Occipital lobe (tissue), 2 donors: ENCODE results near the gene RAP2A. TPM values are rescaled to one million over a fixed set of nuclear protein-coding genes. Genes with fewer than 3 reads are reported as not detected.

Source experiments
- DNase-seq: peaks from one replicate; lab custom pipeline; 2025; lab: John Stamatoyannopoulos, UW
- total RNA-seq: library from RNA; depleted of rRNA; stranded (reverse); fragments of >200 nt; gene quantifications from one replicate; pipeline ENCODE4 v1.2.3, GENCODE V29; 2014

RAP2A gene
- total RNA-seq, 1 donor from 2014 or later = 397 TPM

DNA sequence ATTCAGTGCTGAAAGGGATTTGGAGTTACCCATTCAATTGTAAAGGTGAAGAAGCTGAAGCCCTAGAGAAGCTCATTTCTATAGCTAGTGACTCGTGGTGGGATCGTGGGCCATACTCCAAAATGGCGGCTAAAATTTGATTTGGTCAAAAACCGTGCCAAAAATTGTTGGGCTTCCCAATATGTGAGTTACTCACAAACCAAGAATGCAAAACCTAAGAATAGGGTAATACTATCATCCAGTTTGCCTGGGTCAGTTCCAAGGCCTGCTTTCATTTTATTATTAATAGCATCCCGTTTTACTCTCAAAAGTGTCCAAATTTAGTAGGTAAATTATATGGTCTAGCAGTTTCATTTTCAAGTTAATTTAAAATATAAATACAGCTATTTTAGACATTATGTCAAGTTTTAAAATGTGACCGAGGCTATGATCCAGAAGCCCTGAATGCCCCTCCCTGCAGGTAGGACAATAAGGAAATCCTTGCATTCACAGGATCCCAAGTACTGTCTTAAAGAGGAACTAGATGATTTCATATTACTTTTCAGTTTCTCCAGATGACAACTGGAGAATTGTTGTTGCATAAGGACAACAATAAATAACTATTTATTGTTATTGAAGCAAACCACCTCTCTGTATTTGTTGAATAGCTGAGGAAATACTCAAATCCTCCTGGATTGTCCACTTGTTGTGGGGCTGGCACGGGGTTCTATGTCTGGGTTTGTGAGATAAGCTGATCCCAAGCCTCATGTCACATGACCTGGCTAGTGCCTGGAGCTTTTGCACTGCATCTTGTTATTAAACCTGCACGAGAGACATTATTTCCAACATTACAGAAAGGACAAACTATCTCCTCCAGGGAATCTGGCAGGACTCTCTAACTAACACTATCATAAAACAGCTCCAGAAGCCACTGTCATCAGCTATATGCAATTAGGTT lies 11.6 kb upstream of the RAP2A start:
- no peak for DNase-seq

DNA sequence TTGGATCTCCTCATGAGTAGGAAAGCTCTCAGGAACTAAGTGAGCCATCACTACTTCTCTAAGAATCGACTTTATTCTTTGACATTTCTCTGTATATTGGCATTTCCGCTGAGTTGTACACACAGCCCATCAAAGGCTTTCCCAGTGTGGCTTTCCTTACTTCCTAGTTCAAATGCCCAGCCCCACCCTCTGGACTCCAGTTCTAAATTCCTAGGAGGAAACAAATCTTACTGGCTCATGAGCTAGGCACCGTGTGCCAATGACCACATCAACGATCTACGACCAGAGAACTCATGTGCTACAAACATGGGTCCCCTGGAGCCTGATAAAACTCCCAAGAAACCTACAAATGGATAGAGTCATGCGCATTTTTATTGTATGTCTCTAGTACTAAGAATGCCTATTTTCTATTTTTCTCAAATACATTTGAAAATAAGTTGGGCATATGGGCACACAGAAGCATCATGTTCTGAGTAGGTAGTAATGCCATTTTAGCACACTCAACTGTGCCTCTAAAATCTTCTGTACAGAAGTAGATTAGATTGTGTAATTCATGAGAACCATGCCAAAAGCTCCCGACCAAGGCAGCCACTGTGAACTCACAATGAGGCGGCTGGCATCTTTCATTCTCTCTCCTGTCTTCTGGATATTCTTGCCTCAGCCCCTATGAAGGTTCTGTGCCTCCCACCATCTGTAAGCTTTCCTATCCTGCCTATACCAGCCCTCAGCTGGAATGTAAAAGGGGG lies 10.5 kb upstream of the RAP2A start:
- DNase-seq = peak; percentile 15

DNA sequence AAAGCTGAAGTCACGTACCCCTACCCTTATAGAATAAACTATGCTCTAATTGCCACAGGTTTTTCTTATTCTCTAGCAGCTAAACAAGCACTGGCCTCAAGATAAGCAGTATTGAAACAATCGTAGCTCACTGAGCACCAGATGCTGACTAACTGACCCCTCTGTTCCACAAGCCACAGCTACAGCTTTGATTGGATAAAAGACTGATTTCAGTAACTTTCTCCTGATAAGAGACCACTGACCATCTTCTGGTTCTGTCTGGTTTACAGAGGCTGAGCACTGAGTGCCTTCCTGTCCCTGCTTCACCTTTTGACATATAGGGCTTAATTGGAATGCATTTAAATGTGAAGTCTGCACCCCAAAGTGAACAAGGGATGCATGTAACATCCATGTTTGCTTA lies 8.4 kb upstream of the RAP2A start:
- no peak for DNase-seq

DNA sequence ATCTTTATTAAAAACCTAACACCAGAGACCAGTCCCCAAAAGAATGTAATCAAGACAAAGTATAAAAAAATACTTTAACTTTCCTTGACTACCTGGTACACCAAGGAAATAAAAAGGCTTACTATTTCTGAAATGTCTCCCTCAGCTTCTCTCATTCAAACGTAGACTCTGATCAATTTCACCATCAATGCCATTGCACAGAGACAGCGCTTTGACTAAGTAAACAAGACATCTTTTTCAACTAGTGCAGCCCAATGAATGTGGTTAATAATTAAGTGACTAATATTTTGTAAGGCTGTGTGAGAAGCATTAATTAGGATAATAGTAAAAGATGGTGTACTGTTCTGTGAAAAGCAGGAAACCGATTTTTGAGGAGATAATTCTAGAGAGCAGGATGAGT lies 7.3 kb upstream of the RAP2A start:
- DNase-seq = no peak

DNA sequence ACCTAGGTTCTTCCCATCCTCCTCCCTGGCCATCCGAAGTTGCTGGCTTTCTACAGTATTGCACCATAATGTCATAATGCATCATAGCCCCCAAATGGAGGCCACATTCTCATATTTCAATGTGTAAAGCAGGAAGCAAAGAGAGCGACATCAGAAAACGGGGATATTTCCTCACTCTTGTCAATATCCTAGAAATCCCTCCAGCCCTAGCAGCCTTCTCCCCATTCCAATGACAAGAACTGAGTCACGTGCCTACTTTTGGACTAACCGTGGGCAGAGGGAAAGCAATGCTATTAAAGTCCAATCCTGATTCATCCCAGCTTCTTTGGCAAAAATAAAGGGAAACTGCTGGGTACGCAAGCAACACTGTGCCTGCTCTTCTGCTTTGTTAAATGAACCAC lies 4.3 kb upstream of the RAP2A start:
- peak; percentile 54 for DNase-seq

DNA sequence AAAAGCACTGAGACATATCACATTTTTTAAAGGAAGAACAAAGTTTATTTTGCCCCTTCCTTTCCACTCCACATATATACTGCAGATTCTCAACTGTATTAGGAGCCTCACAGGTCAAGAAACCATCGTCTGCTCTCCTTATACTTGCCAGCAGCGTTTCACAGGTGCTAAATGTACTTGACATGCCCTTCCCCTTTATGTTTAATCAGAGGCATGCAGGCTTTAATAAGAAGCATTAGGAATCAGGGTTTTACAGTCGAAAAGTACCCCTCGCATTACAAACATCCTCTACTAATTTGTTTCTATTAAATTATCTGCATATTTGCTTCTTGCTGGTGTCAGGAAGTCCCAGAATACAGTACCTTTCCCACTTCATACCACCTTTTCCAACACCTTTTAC lies 3.7 kb upstream of the RAP2A start:
- no peak for DNase-seq

DNA sequence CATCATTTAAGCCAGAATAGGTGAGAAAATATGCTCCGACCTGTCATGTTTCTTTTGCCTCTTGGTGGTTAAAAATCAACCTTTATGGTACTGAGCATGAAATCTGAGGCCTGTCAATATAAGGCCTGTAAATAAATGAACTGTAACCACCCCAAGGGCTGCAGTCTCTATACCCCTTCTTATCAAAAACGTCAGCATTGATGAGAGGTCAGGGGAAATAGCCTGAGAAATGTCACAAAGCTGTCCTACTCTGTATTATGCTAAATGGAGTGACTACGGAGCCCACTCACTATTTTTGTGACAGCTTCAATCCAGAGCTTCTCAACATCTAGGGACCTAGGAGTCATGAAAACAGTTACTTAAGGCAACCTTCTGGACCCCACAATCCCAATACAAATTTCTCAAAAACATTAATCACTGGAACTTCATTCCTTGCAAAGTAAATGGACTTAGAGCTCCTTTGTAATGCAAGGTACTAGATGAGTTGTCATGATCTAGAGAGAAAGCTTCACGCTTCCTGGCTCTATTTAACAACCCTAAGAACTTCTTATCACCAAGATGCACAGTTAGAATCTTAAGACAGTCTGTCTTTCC lies 2.7 kb upstream of the RAP2A start:
- DNase-seq = no peak

DNA sequence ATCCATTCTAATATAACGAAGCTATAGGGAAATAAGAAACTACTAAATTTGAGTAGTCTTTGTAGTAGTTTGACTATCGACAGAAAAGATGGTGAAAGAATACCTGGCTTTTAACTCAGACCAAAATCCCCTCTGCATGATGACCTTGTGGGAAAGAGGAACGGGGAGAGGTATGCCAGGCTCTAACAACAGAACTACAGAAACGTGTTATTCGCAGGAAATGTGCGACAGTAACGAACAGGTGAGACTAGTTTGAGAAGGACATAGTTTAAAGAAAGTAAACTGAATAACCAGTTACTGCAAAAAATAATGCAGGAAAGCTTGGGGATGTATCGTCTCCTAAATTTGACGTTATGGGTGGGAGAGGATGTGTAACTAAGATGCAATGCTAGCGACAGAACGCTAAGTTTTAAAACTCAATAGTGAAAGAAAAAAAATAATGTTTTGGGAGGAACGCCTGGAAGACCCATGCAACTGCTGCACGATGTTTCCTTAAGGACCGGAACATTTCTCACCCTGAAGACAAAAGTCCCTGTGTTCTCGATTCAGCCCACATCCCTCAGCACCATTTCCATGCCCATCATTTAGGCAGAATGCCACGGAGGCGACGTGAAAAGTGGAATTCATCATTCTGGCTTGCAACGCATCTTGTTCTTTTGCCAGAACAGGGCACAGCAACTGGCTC lies 1.6 kb upstream of the RAP2A start:
- no peak for DNase-seq

DNA sequence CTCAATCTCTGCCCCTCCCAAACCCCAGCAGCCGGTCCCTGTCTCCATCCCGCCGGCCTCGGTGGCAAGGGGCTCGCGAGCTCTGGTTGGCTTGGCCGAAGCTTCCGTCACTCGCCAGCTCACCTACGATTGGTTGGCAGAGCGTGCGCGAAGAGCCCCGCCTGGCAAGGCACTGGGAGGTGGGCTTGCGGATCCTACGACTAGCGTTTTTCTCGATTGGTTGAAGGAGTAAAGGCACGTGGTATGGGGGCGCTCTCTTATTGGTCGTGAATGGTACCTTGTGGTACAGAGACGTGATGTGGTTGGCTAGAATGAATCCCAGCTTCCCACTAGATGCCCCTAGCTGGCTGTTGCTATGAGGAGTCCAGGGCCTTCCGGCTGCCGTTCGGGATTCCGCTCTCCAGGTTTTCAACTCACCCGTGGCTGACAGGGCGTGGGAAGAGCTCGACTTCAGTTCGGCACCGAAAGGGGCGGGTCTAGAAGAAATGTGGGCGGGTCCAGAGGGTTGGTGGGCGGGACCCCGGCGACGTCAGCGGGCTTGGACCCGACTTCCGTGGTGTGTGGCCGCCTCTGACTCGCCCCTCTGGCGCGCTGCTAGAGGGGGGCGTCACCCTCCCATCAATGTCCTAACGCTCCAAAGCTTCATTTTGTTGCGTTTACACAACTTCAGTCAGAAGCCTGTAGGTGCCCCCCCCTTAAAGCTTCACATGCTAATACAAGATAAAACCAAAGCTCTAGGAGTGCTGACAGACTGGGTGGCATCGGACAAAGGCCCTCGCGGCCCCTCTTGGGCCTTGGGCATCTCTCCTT lies 847 bp upstream of the RAP2A start:
- DNase-seq = peak; percentile 100

DNA sequence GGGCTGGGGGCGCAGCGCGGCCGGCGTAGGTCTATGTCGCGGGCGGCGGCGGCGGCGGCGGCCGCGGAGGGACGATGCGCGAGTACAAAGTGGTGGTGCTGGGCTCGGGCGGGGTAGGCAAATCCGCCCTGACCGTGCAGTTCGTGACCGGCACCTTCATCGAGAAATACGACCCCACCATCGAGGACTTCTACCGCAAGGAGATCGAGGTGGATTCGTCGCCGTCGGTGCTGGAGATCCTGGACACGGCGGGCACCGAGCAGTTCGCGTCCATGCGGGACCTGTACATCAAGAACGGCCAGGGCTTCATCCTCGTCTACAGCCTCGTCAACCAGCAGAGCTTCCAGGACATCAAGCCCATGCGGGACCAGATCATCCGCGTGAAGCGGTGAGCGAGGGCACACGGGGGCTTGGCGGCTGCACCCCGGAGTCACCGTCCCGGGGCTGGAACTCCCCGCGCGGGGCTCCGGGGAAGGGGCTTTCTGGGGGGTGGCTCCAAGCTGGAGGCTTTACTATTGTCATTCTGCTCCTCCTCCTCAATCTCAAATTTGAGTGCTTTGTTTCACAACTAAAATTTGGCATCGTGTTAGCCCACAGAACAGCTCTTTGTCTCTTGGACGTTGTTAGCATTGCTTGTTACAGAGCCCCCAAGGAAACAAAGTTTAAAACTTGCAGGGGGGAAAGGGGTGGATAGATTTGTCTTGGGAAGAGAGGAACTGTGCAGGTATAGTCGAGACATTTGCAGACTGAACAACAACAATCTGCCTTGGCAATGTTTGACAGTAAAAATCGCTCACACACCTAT lies 630 bp downstream of the RAP2A start:
- DNase-seq = peak; percentile 44

DNA sequence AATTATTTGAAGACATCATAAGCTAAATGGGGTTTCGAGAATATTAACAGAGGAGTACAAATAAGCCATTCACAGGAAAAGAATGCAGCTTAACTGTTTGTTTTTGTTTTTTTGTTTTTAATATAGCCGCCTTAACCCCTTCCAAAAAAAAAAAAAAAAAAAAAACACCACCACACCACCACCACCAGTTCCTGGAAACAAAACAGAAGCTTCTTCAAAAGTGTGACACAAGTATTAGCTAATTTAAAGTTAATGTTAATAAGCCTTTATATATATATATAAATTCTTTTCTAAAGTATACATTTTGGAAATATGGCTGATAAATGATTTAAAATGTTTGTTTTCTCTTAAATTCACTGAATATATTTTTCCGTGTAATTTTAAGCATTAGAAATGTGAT lies 1.4 kb downstream of the RAP2A start:
- DNase-seq = no peak

DNA sequence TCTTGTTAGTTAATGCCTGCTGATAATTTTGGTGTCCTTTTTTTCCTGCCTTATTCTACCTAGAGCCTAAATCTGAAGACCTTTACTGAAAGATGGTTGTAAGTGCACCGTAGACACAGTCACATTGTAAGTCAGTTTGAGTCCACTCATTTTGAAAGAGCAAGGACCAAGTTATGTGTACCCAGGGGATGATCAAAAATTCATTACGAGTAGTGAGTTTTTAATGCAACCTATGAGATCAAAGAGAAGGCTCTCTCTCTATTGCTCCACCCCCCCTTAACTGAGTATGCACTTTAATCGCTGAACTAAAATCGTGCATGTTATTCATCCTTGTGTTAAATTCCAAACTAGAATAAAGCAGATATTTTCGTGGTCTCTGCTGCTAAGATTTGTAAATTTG lies 1.8 kb downstream of the RAP2A start:
- DNase-seq = no peak

DNA sequence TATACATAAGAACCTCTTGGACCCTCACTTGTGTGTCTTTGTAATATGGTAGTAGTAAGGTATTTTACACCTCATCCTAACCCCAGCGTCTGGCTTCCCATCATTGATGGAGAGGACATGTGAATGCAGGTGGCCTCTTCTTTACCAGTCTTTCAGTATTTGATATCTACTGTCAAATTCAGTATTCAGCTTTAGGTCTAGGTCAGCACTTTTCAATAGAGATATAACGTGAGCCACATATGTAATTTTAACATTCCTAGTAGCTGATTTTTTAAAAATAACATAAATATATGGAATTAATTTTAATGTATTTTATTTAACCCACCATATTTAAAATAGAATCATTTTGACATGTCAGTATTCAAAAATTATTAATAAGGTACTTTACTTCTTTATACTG lies 2.9 kb downstream of the RAP2A start:
- DNase-seq = no peak

DNA sequence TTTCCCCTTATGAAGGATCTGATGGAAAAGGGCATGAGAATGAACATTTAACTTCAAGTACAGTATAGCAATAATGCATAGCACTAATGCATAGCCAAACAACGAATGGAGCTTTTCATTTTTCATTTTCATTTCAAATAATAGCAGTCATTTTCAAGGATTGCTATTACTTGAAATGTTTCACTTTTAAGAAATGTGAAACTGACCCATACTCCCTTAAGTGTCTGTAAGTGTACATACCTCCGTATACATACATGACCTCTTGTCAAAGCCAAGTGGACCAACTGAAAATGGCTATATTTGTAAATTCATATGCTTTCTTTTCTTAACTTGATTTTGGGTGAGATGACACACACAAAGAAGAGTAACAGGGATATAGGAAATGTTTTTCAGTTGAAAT lies 3.8 kb downstream of the RAP2A start:
- no peak for DNase-seq

DNA sequence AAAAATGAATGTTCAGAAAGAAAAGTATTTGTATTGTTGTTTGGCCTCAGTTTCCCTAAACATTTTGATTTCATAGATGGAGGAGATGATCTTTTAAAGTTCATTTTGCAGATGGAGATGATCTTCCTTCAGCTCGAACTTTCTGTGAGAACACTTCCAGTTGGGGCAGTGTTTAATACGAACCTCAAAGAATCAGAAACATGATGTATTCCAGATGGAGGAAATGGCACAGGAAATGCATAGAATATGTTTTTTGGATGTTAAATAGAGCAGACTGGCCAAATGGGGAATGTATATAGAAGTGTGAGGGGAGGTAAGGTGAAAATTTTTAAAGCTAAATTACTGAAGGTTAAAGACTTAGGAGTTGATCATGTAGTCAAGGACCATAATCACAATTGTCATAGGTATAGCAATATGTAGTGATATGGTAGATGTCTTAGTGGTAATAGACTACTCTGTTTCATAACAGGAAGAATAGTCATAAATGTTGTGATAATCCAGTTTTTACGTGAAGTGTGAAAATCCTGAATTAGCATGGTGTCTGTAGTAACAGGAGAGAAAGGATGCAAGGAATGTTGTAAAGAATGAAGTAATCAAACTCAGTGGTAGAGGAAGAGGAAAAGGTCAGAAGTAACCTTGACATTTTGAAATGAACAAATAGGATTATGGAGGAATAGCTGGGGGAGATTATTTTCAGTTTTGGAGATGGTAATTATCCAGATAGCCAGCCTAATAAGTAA lies 5.1 kb downstream of the RAP2A start:
- no peak for DNase-seq

DNA sequence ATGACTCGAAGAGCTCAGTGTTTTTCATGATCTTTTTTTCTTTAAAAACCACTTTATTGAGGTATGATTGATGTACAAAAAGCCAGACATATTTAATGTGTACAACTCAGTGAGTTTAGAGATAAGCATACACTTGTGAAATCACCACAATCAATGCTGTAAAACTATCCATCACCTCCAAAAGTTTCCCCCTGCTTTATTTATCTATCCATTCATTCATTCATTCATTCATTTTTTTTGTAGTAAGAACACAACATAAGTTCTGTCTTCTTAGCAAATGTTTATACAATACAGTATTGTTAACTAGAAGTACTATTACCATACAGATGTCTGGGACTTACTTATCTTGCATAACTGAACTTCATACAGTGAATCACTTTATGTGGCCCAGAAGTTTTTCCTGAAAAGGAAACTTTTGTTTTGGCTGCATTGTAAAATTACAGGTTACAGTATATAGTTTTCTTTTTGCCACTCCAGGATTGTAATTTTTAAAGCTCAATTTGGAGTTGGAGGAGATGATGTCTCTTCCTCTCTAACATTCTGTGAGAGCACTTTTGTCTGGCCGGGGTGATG lies 6.7 kb downstream of the RAP2A start:
- DNase-seq = no peak

DNA sequence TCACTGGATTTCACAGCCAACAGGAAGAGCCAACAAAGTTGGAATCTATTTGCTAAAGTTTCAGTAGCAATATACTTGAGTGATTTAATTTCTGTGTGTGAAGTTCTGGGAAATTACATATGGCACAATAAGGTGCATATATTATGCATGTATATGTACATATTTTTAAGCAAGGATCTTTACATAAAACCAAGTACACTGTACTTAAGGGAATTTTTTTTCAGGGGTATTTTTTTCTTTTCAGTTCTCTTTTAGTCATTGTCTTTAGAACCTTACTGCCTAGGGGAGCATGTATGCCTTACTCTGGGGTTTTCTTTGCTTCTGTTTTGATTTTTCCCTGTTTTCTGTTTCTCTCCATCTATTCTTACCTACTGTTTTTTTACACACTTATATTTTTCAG lies 7.4 kb downstream of the RAP2A start:
- no peak for DNase-seq

DNA sequence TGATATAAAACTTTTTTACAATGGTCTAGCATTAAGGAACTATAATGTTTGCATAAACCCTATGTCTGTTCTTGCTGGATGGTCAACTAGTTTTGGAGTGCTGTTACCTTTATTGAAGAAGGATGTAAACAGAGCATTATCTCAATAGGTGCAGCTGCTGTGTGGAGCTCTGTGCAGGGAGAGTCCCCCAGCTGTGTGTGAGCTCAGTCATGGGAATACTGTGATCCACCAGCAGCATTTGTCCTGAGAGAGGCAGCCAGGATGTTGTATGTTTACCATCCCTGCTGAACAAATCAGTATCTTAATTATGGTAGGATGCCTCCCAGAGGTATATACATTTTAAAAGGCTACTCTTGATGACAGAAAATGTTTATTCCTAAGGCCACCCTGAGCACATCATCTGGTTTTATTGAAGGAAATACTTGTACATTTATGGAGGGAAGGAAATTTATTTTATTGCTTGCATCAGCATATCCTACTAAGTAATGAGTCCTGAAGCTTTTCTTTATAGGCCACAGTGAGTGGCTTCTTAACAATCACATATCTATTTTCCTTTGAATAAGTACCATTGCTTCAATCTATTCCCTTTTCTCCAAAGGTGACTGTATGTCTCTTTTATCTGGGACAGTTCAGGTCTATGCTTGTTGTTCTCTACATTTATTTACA lies 11.7 kb downstream of the RAP2A start:
- no peak for DNase-seq

DNA sequence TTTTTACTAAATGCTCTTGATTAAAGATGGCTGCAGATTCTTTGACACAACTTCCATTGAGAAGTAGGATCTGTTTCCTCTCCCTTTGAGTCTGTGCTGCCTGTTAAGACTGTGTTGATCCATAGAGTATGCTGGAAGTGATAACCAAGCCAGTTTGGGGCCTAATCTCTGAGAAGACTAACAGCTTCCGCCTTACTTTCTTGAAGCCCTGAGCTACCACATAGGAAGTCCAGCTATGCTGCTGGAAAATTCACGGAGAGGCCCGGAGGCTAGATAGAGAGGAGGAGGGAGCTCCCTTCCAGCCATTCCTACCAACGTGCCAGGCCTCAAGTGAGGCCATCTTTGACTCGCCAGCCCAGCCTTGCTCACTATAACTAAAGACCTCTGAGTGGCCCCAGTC lies 12.5 kb downstream of the RAP2A start:
- no peak for DNase-seq
